Measurements from ENCODE around the gene GINS3. TPM values are rescaled to one million over a fixed set of nuclear protein-coding genes. Genes with fewer than 3 reads are reported as not detected.

GINS3 gene
- total RNA-seq, 1 experiment from 2014 or later = 7.3 TPM

GRCh38 chr16:58392215-58393137 is at the start of gene GINS3 (continued):
- peak; percentile 66; the same call in 1 of the 2 replicates for TF ChIP-seq ARID4B (CRISPR knock-in tag; IDR thresholded peaks at IDR 0.05; ENCODE audit: borderline replicate concordance)
- TF ChIP-seq CREM (CRISPR knock-in tag; IDR thresholded peaks at IDR 0.05) = no peak; the same call in 1 of the 2 replicates
- TF ChIP-seq ZMAT4 (CRISPR knock-in tag; IDR thresholded peaks at IDR 0.05) = no peak
- TF ChIP-seq, protein P1, sequence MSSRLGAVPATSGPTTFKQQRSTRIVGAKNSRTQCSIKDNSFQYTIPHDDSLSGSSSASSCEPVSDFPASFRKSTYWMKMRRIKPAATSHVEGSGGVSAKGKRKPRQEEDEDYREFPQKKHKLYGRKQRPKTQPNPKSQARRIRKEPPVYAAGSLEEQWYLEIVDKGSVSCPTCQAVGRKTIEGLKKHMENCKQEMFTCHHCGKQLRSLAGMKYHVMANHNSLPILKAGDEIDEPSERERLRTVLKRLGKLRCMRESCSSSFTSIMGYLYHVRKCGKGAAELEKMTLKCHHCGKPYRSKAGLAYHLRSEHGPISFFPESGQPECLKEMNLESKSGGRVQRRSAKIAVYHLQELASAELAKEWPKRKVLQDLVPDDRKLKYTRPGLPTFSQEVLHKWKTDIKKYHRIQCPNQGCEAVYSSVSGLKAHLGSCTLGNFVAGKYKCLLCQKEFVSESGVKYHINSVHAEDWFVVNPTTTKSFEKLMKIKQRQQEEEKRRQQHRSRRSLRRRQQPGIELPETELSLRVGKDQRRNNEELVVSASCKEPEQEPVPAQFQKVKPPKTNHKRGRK (CRISPR knock-in tag; IDR thresholded peaks at IDR 0.05; ENCODE audit: borderline replicate concordance) = no peak
- TF ChIP-seq PREB (CRISPR knock-in tag; IDR thresholded peaks at IDR 0.05; ENCODE audit: borderline replicate concordance) = no peak
- TF ChIP-seq NR1H2 (CRISPR knock-in tag; IDR thresholded peaks at IDR 0.05) = no peak
- no peak for TF ChIP-seq NFYB (CRISPR knock-in tag; conservative IDR thresholded peaks at IDR 0.05; ENCODE audit: low read depth)
- TF ChIP-seq USF2 (CRISPR knock-in tag; IDR thresholded peaks at IDR 0.05) = 0 out of 2 replicates have a peak, but pooled peaks have one; percentile 19
- TF ChIP-seq NFE2L1 (CRISPR knock-in tag; IDR thresholded peaks at IDR 0.05) = peak; percentile 89
- 0 out of 2 replicates have a peak, but pooled peaks have one; percentile 42 for TF ChIP-seq HMGXB4 (CRISPR knock-in tag; IDR thresholded peaks at IDR 0.05)
- TF ChIP-seq, protein P2, sequence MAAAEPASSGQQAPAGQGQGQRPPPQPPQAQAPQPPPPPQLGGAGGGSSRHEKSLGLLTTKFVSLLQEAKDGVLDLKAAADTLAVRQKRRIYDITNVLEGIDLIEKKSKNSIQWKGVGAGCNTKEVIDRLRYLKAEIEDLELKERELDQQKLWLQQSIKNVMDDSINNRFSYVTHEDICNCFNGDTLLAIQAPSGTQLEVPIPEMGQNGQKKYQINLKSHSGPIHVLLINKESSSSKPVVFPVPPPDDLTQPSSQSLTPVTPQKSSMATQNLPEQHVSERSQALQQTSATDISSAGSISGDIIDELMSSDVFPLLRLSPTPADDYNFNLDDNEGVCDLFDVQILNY (CRISPR knock-in tag; IDR thresholded peaks at IDR 0.05) = peak; percentile 98
- TF ChIP-seq, protein P3, sequence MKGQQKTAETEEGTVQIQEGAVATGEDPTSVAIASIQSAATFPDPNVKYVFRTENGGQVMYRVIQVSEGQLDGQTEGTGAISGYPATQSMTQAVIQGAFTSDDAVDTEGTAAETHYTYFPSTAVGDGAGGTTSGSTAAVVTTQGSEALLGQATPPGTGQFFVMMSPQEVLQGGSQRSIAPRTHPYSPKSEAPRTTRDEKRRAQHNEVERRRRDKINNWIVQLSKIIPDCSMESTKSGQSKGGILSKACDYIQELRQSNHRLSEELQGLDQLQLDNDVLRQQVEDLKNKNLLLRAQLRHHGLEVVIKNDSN (CRISPR knock-in tag; IDR thresholded peaks at IDR 0.05) = peak; percentile 42; the same call in 1 of the 2 replicates
- peak; percentile 54; the same call in 1 of the 2 replicates for TF ChIP-seq MYBL2 (CRISPR knock-in tag; IDR thresholded peaks at IDR 0.05)
- no peak for TF ChIP-seq RORB (CRISPR knock-in tag; IDR thresholded peaks at IDR 0.05)
- no peak for TF ChIP-seq ZNF396 (CRISPR knock-in tag; IDR thresholded peaks at IDR 0.05; ENCODE audit: borderline replicate concordance)
- no peak for TF ChIP-seq EMX1 (CRISPR knock-in tag; IDR thresholded peaks at IDR 0.05)
- peak; percentile 53 for TF ChIP-seq SP1 (CRISPR knock-in tag; conservative IDR thresholded peaks at IDR 0.05)
- peak; percentile 95 for TF ChIP-seq ETV6 (CRISPR knock-in tag; IDR thresholded peaks at IDR 0.05)
- no peak for TF ChIP-seq NR3C1 (CRISPR knock-in tag; conservative IDR thresholded peaks at IDR 0.05; ENCODE audit: low read depth)
- no peak for TF ChIP-seq OVOL2 (CRISPR knock-in tag; IDR thresholded peaks at IDR 0.05; ENCODE audit: borderline replicate concordance)
- no peak for TF ChIP-seq ZNF138 (CRISPR knock-in tag; conservative IDR thresholded peaks at IDR 0.05)
- TF ChIP-seq AR (CRISPR knock-in tag; IDR thresholded peaks at IDR 0.05) = no peak
